Activated CD4-positive, alpha-beta T cell treated with anti-CD3 and anti-CD28 coated beads for 48 hours (primary cell): ENCODE measurements around the gene BPIFB3.
A peak's percentile ranks its signal among the peaks of the same experiment; 100 is the strongest.
"Not testable (repeated sequence)": the region's sequence is repeated elsewhere in the genome, so short reads cannot be mapped to it uniquely, and the experiment has no call there.

Experiments used
- DNase-seq: peaks from one replicate; pipeline ENCODE4 v3.0.0-alpha.2; 2020

The BPIFB3 gene

DNA sequence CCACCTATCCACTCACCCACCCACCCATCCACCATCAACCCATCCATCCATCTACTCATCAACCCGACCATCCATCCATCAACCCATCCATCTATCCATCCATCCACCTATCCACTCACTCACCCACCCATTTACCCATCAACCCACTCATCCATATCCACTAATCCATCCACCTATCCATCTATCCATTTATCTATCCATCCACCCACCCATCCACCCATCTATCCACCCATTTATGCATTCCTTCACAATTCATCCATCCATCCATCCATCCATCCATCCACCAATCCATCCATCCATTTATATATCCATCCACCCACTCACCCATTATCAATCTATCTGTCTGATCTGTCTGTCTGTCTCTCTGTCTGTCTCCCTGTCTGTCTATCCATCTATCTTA, 39.9 kb downstream of the BPIFB3 start:
- no peak for DNase-seq

DNA sequence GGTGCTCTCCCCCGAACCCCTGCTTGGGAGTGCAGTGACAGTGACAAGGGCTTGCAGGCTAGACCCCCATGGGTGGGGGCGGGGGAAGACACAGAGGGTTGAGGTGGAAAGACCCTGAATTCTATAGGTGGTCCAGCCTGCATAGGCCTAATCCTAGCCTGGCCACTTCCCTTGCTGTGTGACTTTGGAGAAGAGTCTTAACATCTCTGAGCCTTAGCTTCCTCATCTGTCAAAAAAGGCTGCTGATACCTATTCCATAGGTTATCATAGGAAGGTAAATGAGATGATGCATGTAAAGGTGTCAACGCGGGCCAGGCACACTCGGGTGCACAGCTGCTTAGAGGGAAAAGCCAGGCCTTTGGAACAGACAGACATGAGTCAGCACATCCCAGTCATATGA, 41.5 kb downstream of the BPIFB3 start:
- DNase-seq = no peak

DNA sequence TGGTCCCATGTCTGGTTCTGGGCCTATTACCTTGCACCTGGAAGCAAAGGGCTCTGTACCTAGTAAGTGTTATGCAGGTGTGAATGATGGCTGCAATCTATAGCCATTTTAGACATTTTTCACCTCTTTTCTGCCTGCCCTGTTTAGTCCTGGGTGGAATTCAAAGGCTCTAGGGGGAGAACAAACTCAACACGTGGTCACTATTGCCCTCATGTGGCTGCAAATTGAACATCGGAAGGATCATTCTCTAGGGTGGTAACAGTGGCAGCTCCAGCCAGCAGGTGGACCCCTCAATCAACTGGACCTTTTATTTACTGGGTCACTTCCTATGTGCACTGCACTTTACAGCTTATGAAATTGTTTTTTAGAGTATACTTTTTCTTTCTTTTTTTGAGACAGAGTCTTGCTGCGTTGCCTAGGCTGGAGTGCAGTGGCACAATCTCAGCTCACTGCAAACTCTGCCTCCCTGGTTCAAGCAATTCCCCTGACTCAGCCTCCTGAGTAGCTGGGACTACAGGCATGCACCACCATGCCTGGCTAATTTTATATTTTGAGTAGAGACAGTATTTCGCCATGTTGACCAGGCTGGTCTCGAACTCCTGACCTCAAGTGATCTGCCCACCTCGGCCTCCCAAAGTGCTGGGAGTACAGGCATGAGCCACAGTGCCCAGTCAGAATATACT, 42.3 kb downstream of the BPIFB3 start:
- DNase-seq = peak; percentile 57

- no peak for DNase-seq
Measured at GRCh38 chr20:33097001-33097400, 43.3 kb downstream of the BPIFB3 start.

- peak; percentile 13 for DNase-seq
Measured at GRCh38 chr20:33099843-33100538, 46.3 kb downstream of the BPIFB3 start.

DNA sequence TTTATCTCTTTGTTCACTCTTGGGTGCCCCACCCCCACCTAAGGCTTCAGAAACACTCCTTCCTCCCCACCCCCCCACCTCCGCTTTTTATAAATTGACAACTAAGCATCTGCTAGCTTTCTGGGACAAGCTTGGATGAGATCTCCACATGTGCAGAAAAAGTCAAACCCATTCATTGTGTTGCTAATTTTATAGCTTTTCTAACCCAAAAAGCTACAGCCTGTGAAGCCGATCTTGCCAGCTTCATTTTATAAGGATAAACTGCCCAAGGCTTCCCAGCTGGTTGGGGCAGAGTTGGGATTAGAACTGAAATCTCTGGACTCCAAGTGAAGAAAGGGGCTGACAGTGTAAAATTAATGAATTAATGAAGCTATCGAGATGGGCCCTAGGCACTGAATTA, 49.9 kb downstream of the BPIFB3 start:
- DNase-seq = no peak

DNA sequence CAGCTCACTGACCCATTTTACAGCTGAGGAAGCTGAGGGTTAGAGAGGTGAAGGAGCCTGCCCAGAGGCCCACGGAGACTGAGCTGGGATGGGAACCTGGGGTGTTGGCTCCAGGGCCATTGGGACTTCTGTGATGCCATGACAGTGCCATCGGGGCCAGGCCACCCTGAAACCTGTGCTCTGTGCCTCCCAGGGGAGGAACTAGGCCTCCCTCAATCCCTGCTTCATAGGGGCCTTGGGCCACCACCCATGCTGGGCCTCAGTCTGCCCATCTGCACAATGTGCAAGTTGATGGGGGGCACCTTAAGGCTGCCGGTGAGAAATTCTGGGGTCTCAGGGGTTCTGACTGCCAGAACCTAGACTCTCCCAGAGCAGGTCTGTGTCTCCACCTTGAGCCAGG, 50.6 kb downstream of the BPIFB3 start:
- no peak for DNase-seq

GRCh38 chr20:33105316-33105924, 51.7 kb downstream of the BPIFB3 start:
- DNase-seq = no peak

DNA sequence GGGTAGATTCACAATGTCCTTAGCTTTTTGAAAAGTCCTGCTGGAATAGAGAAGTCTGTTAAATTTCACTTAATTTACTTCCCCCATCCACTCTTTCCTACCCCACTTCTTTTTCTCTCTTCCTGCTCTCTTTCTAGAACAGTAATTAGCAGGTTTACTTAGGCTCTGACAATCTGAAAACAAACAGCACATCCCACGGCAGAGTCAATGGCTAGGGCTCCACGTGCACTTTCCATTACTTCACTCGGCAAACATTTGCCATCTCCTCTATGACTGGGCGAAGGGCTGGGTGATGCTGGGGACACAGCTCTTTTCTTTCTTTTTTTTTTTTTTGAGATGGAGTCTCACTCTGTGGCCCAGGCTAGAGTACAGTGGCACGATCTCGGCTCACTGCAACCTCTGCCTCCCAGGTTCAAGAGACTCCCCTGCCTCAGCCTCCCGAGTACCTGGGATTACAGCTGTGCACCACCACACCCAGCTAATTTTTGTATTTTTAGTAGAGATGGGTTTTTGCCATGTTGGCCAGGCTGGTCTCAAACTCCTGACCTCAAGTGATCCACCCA, 52.4 kb downstream of the BPIFB3 start:
- not testable (repeated sequence) for DNase-seq

DNA sequence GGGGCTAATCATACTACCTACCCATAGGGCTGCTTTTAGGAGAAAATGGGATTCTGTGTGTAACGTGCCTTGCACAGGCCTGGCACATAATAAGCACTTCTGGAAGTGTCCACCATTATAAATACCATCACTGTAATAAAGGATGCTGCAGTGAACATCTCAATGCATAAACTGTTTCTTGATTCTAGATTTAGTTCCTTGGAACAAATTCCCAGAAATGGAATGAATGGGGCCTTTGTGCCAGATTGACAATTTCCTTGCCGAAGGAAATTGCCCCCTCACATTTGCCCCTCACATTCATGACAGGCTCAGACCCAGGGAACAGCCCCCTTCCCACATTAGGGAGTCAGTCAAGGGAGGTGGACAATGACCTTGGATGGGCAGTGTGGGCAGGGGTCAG, 55.0 kb downstream of the BPIFB3 start:
- DNase-seq = no peak

DNA sequence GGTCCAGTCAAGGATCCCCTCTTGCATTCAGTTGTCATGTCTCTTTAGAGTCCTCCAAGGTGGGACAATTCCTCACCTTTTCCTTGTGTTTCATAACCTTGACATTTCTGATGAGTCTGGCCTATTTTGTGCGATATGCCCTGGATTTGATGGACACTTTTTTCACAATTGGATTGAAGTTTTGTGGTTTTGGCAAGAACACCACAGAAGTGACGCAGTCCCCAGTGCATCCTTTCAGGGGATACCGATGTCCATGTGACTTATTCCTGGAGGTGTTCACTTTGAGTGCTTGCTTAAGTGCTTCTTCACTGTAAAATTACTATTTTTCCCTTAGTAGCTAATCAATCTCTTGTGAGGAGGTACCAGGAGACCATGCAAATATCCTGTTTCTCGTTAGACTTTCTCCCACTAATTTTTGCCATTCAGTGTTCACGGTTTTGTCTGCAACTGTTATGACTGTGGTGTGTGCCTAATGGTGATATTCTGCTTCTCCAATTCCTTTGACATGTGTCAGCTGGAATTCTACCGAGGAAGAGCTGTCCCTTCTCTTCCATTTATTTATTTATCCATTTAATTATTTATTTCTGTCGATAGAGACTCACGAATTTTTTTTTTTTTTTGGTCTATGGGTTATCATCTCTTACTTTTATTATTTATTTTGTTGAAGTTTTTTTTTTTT, 56.6 kb downstream of the BPIFB3 start:
- DNase-seq = no peak

DNA sequence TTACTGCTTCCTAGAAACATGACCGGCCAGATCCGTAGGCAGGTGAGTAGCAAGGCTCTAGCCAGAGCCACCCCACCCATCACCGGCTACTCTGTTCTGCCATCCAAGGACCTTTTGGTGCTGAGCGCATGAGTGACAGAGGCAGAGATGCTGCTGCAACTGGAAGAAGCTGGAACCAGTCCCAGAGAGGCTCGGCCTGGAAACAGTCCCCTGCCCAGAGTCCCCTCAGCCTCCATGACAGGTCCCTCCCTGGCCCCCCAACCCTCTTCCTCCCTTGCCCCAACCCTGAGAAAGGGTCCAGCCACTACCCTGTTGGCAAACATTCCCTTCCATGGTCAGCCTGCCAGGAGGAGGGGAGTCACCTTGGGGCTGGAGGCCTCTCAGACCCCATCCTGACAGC, 57.6 kb downstream of the BPIFB3 start:
- DNase-seq = no peak

DNA sequence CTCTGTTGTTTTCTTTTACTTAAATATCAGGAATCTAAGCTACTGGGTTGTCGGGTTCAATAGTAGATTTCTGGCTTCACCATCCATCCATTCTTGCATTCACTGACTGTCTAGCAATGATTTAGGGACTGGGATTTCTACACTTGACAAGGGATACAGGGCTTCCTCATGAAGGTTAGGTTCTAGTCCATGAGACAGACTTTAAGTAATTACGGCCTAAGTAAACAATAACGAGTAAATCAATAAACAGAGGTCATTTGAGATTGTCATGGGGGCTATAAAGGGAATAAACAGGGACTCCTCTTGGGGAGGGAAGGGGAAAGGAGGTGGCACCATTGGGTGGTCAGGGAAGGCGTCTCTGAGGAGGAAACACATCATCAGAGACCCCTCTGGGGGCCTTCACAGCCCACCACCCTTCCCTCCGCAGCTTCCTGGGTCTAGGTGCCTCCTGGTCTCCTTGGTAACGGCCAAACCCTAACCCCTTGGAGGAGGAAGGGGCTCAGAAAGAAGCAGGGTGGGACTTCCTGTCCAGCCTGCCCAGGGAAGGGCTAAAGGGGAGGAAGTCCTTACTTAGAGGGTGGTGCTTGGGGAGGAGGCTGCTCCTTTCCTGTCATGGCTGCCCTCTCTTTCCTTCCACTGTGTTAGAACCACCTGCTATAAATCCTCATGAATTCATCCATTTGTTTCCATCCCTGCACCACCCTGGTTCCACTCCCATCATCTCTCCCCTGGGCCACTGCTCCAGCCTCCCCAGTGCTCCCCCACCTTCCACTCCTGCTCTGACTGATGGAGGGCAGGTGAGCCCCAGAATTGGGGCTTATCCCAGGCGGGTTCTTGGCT, 59.1 kb downstream of the BPIFB3 start:
- no peak for DNase-seq

DNA sequence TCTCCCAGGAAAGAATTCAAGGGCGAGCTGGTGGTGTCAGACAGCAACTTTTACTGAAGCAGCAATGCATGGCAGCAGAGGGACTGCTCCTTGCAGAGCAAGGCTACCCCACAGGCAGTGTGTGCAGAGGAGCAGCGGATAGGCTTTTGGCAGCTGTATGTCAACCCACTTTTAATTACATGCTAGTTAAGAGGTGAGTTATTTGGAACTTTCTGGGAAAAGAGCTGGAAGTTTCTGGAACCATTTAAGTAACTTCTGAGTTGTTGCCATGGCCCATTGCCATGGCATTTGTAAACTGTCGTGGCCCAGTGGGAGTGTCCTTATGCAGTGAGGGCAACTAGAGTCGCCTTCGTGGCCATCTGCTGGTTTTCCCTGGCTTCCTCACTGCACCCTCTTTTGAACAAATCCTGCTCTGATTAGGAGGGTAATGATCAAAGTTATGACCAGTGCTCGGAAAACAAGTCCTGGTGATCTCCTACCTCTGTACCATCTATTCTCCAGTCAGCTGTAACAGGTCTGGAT, 59.7 kb downstream of the BPIFB3 start:
- DNase-seq = no peak

GRCh38 chr20:33115501-33115900, 61.8 kb downstream of the BPIFB3 start:
- DNase-seq = not testable (repeated sequence)

DNA sequence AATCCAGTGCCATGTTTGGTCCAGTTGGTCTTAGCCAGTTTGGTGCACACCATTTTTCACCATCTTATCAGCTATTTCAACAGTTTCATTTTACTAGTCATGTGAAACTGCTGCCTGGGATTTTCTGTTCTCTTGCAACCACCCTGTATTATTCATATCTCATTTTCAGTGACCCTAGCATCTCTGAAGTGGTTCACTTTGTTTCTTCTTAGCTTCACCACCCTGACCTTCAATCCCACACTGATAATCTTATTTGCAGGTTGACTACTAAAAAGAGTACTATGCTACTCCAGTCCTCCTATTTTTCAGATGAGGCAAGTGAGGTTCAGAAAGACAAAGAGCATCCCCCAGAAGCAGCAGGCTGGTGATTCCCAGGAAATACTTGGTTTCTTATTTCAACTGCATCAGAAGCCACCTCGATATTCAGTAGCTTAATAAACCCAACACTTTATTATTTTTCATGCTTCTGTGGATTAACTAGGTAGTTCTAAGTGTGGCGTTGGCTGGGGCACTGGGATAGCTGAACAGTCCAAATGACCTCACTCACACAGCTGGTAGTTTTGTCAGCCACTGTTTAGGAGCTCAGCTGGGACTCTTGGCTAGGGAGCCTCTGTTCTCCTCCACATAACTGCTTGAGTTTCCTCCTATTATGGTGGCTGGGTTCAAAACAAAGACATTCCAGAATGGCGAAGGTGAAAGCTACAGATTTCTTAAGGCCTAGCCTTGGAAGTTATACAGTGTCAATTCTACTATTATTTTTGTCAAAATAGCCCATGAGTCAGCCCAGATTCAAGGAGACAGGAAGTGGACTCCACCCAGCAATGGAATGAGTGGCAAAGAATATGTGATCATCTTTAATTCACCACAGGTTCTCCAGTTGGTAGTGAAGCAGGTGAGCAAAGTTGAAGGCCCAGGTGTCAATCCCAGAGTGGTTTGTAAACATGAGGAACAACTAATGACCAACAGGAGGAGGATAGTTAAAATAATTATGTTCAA, 66.3 kb downstream of the BPIFB3 start:
- no peak for DNase-seq

DNA sequence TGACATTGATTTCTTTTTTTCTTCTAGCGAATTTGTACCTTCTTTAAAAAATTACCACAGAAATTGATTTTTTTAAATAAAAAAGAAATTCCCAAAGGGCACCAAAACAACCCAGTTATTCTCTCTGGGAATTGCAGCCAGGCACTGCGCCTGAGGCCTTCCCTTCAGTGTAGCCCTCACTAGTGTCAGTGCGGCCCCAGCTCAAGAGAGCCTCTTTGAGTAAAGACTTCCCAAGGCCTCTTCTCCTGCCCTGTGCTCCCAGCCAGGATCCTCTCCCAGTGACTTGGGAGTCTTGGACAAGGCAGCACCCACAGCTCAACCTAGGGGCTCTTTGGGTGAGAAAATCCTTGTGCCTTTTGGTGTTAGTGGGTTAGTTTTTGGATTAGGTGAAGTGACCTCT, 67.2 kb downstream of the BPIFB3 start:
- DNase-seq = no peak

DNA sequence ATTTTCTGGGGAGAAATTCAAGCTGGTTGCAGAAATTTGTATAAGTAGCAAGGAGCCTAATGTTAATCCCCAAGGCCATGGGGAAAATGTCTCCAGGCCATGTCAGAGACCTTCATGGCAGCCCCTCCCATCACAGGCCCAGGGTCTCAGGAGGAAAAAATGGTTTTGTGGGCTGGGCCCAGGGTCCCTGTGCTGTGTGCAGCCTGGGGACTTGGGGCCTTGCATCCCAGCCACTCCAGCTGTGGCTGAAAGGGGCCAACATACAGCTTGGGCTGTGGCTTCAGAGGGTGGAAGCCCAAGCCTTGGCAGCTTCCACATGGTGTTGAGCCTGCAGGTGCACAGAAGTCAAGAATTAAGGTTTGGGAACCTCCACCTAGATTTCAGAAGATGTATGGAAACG, 68.6 kb downstream of the BPIFB3 start:
- DNase-seq = not testable (repeated sequence)
